ENCODE data around the gene PLSCR5.
A peak's percentile ranks its signal among the peaks of the same experiment; 100 is the strongest.

Gene PLSCR5

GRCh38 chr3:146625186-146625775, 20.1 kb upstream of the PLSCR5 start:
- no peak for TF ChIP-seq CTCF (IDR thresholded peaks at IDR 0.05; ENCODE audit: borderline replicate concordance, control extremely low read depth, extremely low read depth, insufficient read depth, missing control alignments)
- peak; percentile 13 for DNase-seq (ENCODE audit: low spot score)
- in situ Hi-C loops (cut with MboI; ENCODE audit: low sequenced_read_pairs, unreplicated experiment): no loop called here

GRCh38 chr3:146621723-146622122, 16.6 kb upstream of the PLSCR5 start:
- TF ChIP-seq CTCF (IDR thresholded peaks at IDR 0.05; ENCODE audit: borderline replicate concordance, control extremely low read depth, extremely low read depth, insufficient read depth, missing control alignments): no peak
- in situ Hi-C loops (cut with MboI; ENCODE audit: low sequenced_read_pairs, unreplicated experiment): no loop called here
- DNase-seq (ENCODE audit: low spot score): no peak

GRCh38 chr3:146612015-146612414, 6.9 kb upstream of the PLSCR5 start:
- no peak for TF ChIP-seq CTCF (IDR thresholded peaks at IDR 0.05; ENCODE audit: borderline replicate concordance, control extremely low read depth, extremely low read depth, insufficient read depth, missing control alignments)
- no peak for DNase-seq (ENCODE audit: low spot score)
- in situ Hi-C loops (cut with MboI; ENCODE audit: low sequenced_read_pairs, unreplicated experiment): no loop called here

DNA sequence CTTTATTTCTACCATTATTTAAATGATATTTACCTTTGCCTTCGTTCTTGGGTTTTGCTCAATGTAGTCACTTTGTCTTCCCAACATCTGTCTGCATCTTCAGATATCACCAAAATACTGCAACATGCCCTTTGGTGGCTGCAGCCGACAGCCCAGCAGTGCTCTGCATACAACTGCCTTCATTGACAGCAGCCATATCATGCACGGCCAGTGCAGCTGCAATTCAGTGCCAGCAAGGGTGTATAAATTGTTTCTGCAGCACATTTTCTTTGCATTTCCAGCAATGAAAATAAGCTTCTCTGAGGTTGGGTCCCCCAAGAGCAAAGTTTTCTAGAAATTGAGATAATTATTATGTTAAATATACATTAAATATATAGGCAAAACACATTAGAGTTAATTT, 6.0 kb upstream of the PLSCR5 start:
- DNase-seq (ENCODE audit: low spot score): no peak
- no peak for TF ChIP-seq CTCF (IDR thresholded peaks at IDR 0.05; ENCODE audit: borderline replicate concordance, control extremely low read depth, extremely low read depth, insufficient read depth, missing control alignments)
- in situ Hi-C loops (cut with MboI; ENCODE audit: low sequenced_read_pairs, unreplicated experiment): no loop called here

GRCh38 chr3:146598535-146598934, 6.6 kb downstream of the PLSCR5 start:
- DNase-seq (ENCODE audit: low spot score): no peak
- no peak for TF ChIP-seq CTCF (IDR thresholded peaks at IDR 0.05; ENCODE audit: borderline replicate concordance, control extremely low read depth, extremely low read depth, insufficient read depth, missing control alignments)
- in situ Hi-C loops (cut with MboI; ENCODE audit: low sequenced_read_pairs, unreplicated experiment): loop anchor here (25.0 kb wide), 1 partner anchor 386 kb away; no protein-coding TSS in a partner anchor

- DNase-seq (ENCODE audit: low spot score): no peak
- TF ChIP-seq CTCF (IDR thresholded peaks at IDR 0.05; ENCODE audit: borderline replicate concordance, control extremely low read depth, extremely low read depth, insufficient read depth, missing control alignments): peak; percentile 14
- in situ Hi-C loops (cut with MboI; ENCODE audit: low sequenced_read_pairs, unreplicated experiment): loop anchor here (25.0 kb wide), 1 partner anchor 383 kb away; no protein-coding TSS in a partner anchor
These were observed 10.2 kb downstream of the PLSCR5 start for GRCh38 chr3:146594843-146595482.
